ENCODE data around the gene OTOG. TPM values are rescaled to one million over a fixed set of nuclear protein-coding genes. Genes with fewer than 3 reads are reported as not detected.
A peak's percentile ranks its signal among the peaks of the same experiment; 100 is the strongest.

Gene OTOG
- total RNA-seq, 1 experiment from 2014 or later, result not detected

- Histone ChIP-seq H3K9me2 (ENCODE audit: insufficient read depth) (no peaks in the 10 kb centered on the region), H3K4me1 (replicated peaks; ENCODE audit: insufficient read depth) (no peaks in the 10 kb centered on the region), H2AFZ (no peak overlapping the region), H3F3A (ENCODE audit: insufficient read depth, low read depth) (no peaks in the 10 kb centered on the region), H4K20me1 (ENCODE audit: insufficient read depth) (no peaks in the 10 kb centered on the region), H3K4me3 (no peak overlapping the region), H3K36me3 (ENCODE audit: low read depth) (no peaks in the 10 kb centered on the region), H3K27ac (no peak overlapping the region), H3K9me3 (ENCODE audit: insufficient read depth, low read depth) (no peaks in the 10 kb centered on the region), H3K79me2 (ENCODE audit: low read depth) (no peaks in the 10 kb centered on the region), H3K4me2 (no peak overlapping the region), H3K27me3 (ENCODE audit: insufficient read depth, low read depth) (peaks cover 34% of the 10 kb centered on the region)
- CTCF ChIA-PET, result no interaction called here
- TF ChIP-seq EZH2 (IDR thresholded peaks at IDR 0.05; ENCODE audit: low read depth) (no peak), CTCF (conservative IDR thresholded peaks at IDR 0.05) (no peak; the same call in 1 of the 2 replicates)
- intact Hi-C loops (cut with micrococcal nuclease; ENCODE audit: unreplicated experiment), result no loop called here
- POLR2A ChIA-PET (ENCODE audit: unreplicated experiment), result no interaction called here
- DNase-seq, result peak in 1 of 2 experiments; percentile 30
- no TSS peak for BruUV-seq (replicated peaks)
Observed at GRCh38 chr11:17548444-17548843, 1.4 kb downstream of the OTOG start.

- no peak overlapping the region for H3K27ac ChIP-seq
- no peaks in the 10 kb centered on the region for H3K36me3 ChIP-seq (ENCODE audit: low read depth)
- POLR2A ChIA-PET (ENCODE audit: unreplicated experiment), result no interaction called here
- H3K4me3 ChIP-seq, result no peak overlapping the region
- no peak for TF ChIP-seq EZH2 (IDR thresholded peaks at IDR 0.05; ENCODE audit: low read depth)
- TF ChIP-seq CTCF (conservative IDR thresholded peaks at IDR 0.05), result no peak
- DNase-seq, result no peak
- no peaks in the 10 kb centered on the region for H3K4me1 ChIP-seq (replicated peaks; ENCODE audit: insufficient read depth)
- H3F3A ChIP-seq (ENCODE audit: insufficient read depth, low read depth), result no peaks in the 10 kb centered on the region
- no peak overlapping the region for H2AFZ ChIP-seq
- CTCF ChIA-PET, result no interaction called here
- H4K20me1 ChIP-seq (ENCODE audit: insufficient read depth), result no peaks in the 10 kb centered on the region
- intact Hi-C loops (cut with micrococcal nuclease; ENCODE audit: unreplicated experiment), result no loop called here
- H3K79me2 ChIP-seq (ENCODE audit: low read depth), result no peaks in the 10 kb centered on the region
- no peaks in the 10 kb centered on the region for H3K9me2 ChIP-seq (ENCODE audit: insufficient read depth)
- no TSS peak for BruUV-seq (replicated peaks)
- H3K27me3 ChIP-seq (ENCODE audit: insufficient read depth, low read depth), result peaks cover 48% of the 10 kb centered on the region
- no peak overlapping the region for H3K4me2 ChIP-seq
- H3K9me3 ChIP-seq (ENCODE audit: insufficient read depth, low read depth), result no peaks in the 10 kb centered on the region
Observed at GRCh38 chr11:17550450-17551346, 3.6 kb downstream of the OTOG start.

DNA sequence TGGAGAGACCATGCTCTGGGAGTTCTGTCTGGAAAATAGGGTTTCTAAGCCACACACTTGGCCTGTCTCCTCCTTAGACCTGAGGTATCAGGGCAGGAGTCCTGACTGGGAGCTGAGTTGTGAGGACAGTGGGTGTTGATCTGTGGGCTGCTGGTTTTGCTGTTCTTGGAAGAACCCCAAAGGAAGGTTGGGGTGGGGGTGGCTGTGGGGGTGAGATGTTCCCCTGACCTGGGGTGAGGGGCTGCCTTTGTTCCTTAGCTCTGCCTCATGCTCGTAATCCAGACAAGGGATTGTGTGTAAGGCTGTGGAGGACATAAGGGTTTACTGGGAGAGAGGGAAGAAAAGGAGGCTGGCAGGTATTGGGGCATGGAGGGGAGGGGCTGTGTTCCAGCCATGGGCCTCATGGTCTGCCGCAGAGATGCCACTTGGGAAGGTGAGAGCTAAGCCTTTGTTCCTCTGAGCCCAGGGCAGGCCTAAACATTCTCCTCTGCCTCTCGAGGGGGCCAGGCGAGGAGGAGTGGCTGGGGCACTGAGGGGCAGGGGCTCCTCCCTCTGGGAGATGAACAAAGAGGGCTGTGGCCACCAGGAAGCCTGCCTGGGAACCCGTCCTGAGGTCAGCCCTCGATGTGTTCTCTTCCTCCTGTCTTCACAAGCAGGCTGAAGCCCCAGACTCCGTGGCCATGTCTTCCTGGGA lies 4.4 kb downstream of the OTOG start:
- BruUV-seq (replicated peaks), result no TSS peak
- Histone ChIP-seq H4K20me1 (ENCODE audit: insufficient read depth) (no peaks in the 10 kb centered on the region), H3K4me1 (replicated peaks; ENCODE audit: insufficient read depth) (no peaks in the 10 kb centered on the region), H3K79me2 (ENCODE audit: low read depth) (no peaks in the 10 kb centered on the region), H3K4me3 (no peak overlapping the region), H3K36me3 (ENCODE audit: low read depth) (no peaks in the 10 kb centered on the region), H3K9me2 (ENCODE audit: insufficient read depth) (no peaks in the 10 kb centered on the region), H3K9me3 (ENCODE audit: insufficient read depth, low read depth) (no peaks in the 10 kb centered on the region), H3K27ac (no peak overlapping the region), H2AFZ (no peak overlapping the region), H3F3A (ENCODE audit: insufficient read depth, low read depth) (no peaks in the 10 kb centered on the region), H3K27me3 (ENCODE audit: insufficient read depth, low read depth) (peaks cover 55% of the 10 kb centered on the region), H3K4me2 (no peak overlapping the region)
- CTCF ChIA-PET, result no interaction called here
- no peak for DNase-seq
- POLR2A ChIA-PET (ENCODE audit: unreplicated experiment), result no interaction called here
- intact Hi-C loops (cut with micrococcal nuclease; ENCODE audit: unreplicated experiment), result no loop called here
- no peak for TF ChIP-seq CTCF (conservative IDR thresholded peaks at IDR 0.05)
- TF ChIP-seq EZH2 (IDR thresholded peaks at IDR 0.05; ENCODE audit: low read depth), result no peak
